Activated CD8-positive, alpha-beta T cell treated with anti-CD3 and anti-CD28 coated beads for 36 hours (primary cell): Measurements from ENCODE around the gene CAND2. TPM values are rescaled to one million over a fixed set of nuclear protein-coding genes. Genes with fewer than 3 reads are reported as not detected.

ENCODE experiments used
- ATAC-seq: fragments of 200-7000 bp; cut with Tn5 transposase; one replicate; pipeline ENCODE4 v1.10.0; 2021; ENCODE audit warnings: mild to moderate bottlenecking, moderate library complexity
- CTCF ChIA-PET: fragments of 350-600 bp; sonication (Branson Sonifier 250); formaldehyde crosslinking; loops from one replicate; lab custom pipeline; 2021; ENCODE audit warnings: antibody characterized with exemption; lab: Charles Lee
- POLR2A ChIA-PET: fragments of 350-600 bp; sonication (Branson Sonifier 250); formaldehyde crosslinking; loops from one replicate; lab custom pipeline; 2021; ENCODE audit warnings: antibody characterized with exemption; lab: Charles Lee
- DNase-seq: peaks from one replicate; pipeline ENCODE4 v3.0.0-alpha.2; 2020
- H3K27ac Mint-ChIP-seq: one replicate; pipeline ENCODE4 v1.8.0; 2021; ENCODE audit warnings: mild to moderate bottlenecking, mixed read lengths
- H3K27me3 Mint-ChIP-seq: one replicate; pipeline ENCODE4 v1.8.0; 2021; ENCODE audit warnings: mixed read lengths
- H3K36me3 Mint-ChIP-seq: one replicate; pipeline ENCODE4 v1.8.0; 2021; ENCODE audit warnings: low read depth, mixed read lengths
- H3K4me1 Mint-ChIP-seq: one replicate; pipeline ENCODE4 v1.8.0; 2021; ENCODE audit warnings: low read depth, mixed read lengths
- H3K4me3 Mint-ChIP-seq: one replicate; pipeline ENCODE4 v1.8.0; 2021; ENCODE audit warnings: mild to moderate bottlenecking, moderate library complexity, mixed read lengths
- H3K9me3 Mint-ChIP-seq: one replicate; pipeline ENCODE4 v1.8.0; 2021; ENCODE audit warnings: mixed read lengths
- intact Hi-C: fragments of 100-400 bp; cut with micrococcal nuclease; formaldehyde crosslinking; loops from one replicate; pipeline ENCODE4 v1.10.0; 2022
- total RNA-seq, 2 experiments: library from RNA; stranded (reverse); gene quantifications; one replicate each; pipeline ENCODE4 v1.2.3, GENCODE V29; 2021
- TF ChIP-seq, protein P1 (sequence below): fragments of 200-600 bp; IDR thresholded peaks from one replicate; pipeline ENCODE4 v1.8.0; 2022; ENCODE audit warnings: antibody characterized with exemption, mild to moderate bottlenecking

The CAND2 gene
- total RNA-seq, 2 experiments from 2014 or later, result 1.5 to 1.9 TPM

DNA sequence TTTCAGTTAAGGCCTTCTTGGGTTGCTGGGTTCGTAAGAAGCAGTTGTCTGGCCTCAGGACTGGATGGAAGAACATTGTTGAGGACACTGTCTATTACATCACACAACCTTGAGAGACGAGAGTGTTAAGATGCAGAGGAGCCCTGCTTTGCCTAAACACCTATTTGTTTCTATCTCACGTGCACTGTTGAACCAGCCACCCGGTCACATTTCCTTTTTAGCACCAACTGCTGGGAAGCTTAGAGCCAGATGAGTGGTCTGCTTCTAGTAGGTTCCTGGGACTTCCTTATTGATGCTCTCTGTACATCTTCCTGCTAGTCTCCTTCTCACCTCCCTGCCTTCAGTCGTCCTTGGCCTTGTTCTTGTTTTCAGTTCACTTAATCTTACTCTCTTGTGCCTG, 22.3 kb downstream of the CAND2 start:
- Mint-ChIP-seq H3K4me1 (no peaks in the 10 kb centered on the region), H3K9me3 (no peaks in the 10 kb centered on the region), H3K4me3 (no peak overlapping the region), H3K27ac (no peak overlapping the region), H3K36me3 (no peaks in the 10 kb centered on the region), H3K27me3 (no peaks in the 10 kb centered on the region)
- ATAC-seq, result no peak
- no peak for DNase-seq
- intact Hi-C loops, result no loop called here
- POLR2A ChIA-PET, result interaction anchor here (1.2 to 15.2 kb wide), 5 partner anchors 9 to 23 kb away, joined by 3 to 155 read pairs (median 5); partner anchors contain the start of gene RPL32
- TF ChIP-seq, protein P1, sequence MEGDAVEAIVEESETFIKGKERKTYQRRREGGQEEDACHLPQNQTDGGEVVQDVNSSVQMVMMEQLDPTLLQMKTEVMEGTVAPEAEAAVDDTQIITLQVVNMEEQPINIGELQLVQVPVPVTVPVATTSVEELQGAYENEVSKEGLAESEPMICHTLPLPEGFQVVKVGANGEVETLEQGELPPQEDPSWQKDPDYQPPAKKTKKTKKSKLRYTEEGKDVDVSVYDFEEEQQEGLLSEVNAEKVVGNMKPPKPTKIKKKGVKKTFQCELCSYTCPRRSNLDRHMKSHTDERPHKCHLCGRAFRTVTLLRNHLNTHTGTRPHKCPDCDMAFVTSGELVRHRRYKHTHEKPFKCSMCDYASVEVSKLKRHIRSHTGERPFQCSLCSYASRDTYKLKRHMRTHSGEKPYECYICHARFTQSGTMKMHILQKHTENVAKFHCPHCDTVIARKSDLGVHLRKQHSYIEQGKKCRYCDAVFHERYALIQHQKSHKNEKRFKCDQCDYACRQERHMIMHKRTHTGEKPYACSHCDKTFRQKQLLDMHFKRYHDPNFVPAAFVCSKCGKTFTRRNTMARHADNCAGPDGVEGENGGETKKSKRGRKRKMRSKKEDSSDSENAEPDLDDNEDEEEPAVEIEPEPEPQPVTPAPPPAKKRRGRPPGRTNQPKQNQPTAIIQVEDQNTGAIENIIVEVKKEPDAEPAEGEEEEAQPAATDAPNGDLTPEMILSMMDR, result no peak
- CTCF ChIA-PET, result interaction anchor here (1.1 to 1.8 kb wide), 5 partner anchors 8 to 112 kb away, joined by 3 to 9 read pairs (median 4); no protein-coding TSS in a partner anchor

DNA sequence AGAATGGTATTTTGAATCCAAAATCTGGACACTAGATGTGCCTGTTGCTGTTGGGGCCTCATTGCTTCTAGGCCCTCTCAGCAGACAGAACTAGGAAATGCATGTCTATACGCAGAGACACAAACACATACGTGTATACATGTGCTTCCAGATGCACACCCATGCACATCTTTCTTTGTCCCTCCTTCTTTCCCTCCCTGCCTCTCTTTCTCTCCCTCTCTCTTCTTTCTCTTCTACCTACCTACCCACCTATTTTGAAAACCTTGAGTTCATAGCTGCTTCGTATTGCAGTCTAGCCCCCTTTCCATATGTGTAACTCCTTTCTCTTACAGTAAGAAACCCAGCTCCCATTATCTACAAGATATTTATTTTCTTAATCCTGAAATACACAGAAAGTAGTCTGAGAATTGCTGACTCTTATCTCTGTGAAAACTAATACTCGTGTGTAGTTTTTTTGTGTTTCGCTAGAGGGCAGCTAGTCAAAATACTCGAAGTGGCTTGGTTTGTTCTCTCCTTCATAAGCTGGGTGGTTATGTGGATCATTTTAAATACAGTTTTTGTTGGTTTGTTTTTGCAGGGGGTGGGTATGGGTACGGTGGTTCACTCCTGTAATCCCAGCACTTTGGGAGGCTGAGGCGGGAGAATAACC, 26.4 kb downstream of the CAND2 start:
- no peaks in the 10 kb centered on the region for H3K9me3 Mint-ChIP-seq
- no peaks in the 10 kb centered on the region for H3K27me3 Mint-ChIP-seq
- DNase-seq (no peak), ATAC-seq (no peak)
- H3K36me3 Mint-ChIP-seq, result no peaks in the 10 kb centered on the region
- ChIA-PET CTCF (interaction anchor here (0.6 to 4.0 kb wide), 5 partner anchors 8 to 19 kb away, joined by 3 to 19 read pairs (median 4); partner anchors contain the start of gene RPL32), POLR2A (interaction anchor here (15.2 kb wide), 1 partner anchor 11 kb away, joined by 155 read pairs; no protein-coding TSS in a partner anchor)
- H3K4me1 Mint-ChIP-seq, result no peaks in the 10 kb centered on the region
- no peak overlapping the region for H3K4me3 Mint-ChIP-seq
- intact Hi-C loops, result no loop called here
- H3K27ac Mint-ChIP-seq, result no peak overlapping the region
- TF ChIP-seq, protein P1, result no peak

DNA sequence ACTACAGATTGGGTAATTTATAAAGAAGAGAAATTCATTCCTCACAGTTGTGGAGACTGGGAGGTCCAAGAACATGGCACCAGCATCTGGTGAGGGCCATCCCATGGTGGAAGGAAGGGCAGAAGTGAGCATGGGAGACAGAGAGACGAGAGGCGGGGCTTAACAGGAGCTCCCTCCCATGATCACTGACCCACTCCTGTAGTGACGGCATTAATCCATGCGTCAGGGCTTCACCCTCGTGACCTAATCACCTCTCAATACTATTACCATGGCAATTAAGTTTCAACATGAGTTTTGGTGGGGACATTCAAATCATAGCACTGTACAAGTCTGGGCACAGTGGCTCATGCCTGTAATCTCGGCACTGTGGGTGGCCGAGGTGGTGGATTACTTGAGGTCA, 27.8 kb downstream of the CAND2 start:
- intact Hi-C loops, result no loop called here
- no peaks in the 10 kb centered on the region for H3K9me3 Mint-ChIP-seq
- H3K27ac Mint-ChIP-seq, result no peak overlapping the region
- no peaks in the 10 kb centered on the region for H3K36me3 Mint-ChIP-seq
- DNase-seq (no peak), ATAC-seq (no peak)
- H3K27me3 Mint-ChIP-seq, result no peaks in the 10 kb centered on the region
- TF ChIP-seq, protein P1, result no peak
- H3K4me1 Mint-ChIP-seq, result no peaks in the 10 kb centered on the region
- POLR2A ChIA-PET, result interaction anchor here (15.2 kb wide), 1 partner anchor 9 kb away, joined by 155 read pairs; no protein-coding TSS in a partner anchor
- H3K4me3 Mint-ChIP-seq, result no peak overlapping the region
- CTCF ChIA-PET, result no interaction called here

DNA sequence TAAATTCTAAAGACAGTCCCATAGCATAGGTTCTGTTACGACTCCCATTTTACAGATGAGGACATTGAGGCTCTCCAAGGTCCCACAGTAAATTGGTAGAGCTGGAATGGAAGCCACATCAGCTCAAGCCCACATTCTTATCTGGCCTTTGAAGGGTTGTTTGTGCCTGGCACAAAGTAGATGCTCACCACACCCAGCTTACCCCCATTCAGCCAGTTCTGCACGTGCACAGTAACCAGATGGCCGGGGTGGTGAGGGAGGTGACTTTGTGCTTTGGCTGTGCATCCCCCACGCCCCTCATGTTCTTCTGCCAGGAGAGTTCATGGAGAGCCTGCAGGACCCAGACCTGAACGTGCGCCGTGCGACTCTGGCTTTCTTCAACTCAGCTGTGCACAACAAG, 28.7 kb downstream of the CAND2 start:
- Mint-ChIP-seq H3K4me3 (no peak overlapping the region), H3K36me3 (no peaks in the 10 kb centered on the region), H3K9me3 (no peaks in the 10 kb centered on the region), H3K4me1 (no peaks in the 10 kb centered on the region), H3K27ac (no peak overlapping the region), H3K27me3 (no peaks in the 10 kb centered on the region)
- ChIA-PET POLR2A (interaction anchor here (0.9 to 15.2 kb wide), 3 partner anchors 9 to 15 kb away, joined by 4 to 155 read pairs (median 103); partner anchors contain the start of gene RPL32), CTCF (interaction anchor here (1.0 kb wide), 1 partner anchor 17 kb away, joined by 3 read pairs; no protein-coding TSS in a partner anchor)
- DNase-seq (no peak), ATAC-seq (no peak)
- intact Hi-C loops, result no loop called here
- TF ChIP-seq, protein P1, result no peak

DNA sequence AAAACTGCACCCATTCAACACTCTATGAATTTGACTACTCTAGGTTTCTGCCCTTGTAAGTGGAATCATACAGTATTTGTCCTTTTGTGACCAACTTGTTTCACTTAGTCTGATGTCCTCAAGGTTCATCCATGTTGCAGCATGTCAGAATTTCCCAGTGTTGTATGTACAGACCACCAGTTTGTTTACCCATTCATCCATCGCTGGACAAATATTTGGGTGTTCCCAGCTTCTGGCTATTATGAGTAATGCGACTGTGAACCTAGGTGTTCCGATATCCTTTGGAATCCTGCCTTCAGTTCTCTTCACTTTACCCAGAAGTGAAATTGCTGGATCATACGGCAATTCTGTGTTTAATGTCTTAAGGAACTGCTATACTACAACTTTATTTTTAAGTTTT, 32.3 kb downstream of the CAND2 start:
- CTCF ChIA-PET, result no interaction called here

More for the DNA sequence above, 32.3 kb downstream of the CAND2 start:
- Mint-ChIP-seq H3K4me1 (no peaks in the 10 kb centered on the region), H3K27me3 (no peaks in the 10 kb centered on the region), H3K9me3 (no peaks in the 10 kb centered on the region), H3K4me3 (no peak overlapping the region), H3K27ac (no peak overlapping the region), H3K36me3 (peaks cover 15% of the 10 kb centered on the region)
- no peak for DNase-seq
- intact Hi-C loops, result no loop called here
- POLR2A ChIA-PET, result interaction anchor here (1.6 to 9.5 kb wide), 3 partner anchors 10 to 11 kb away, joined by 3 to 155 read pairs (median 103); partner anchors contain the start of gene RPL32
- TF ChIP-seq, protein P1, result no peak
- no peak for ATAC-seq
